Measurements from ENCODE around the gene PPP4R4. TPM values are rescaled to one million over a fixed set of nuclear protein-coding genes. Genes with fewer than 3 reads are reported as not detected.

Gene PPP4R4
- polyA plus RNA-seq, 3 donors, result 0.08 TPM; not detected in 2

DNA sequence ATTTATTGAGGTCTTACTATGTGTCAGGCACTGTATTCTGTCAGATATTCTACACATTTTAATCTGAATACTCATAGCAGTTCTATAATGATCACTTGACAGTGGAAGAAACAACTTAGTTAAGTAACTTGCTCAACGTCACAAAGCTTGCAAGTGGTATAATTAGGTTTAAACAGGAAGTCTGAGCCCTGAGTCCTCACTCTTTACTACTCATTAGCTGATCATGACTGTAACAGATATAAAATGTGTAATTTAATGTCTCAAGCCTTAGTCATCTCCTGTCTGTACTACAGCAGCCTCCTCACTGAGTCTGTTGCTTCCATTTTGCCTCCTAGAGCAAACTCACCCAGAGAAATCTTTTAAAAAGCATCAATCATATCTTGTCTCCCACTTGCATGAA, 38.9 kb downstream of the PPP4R4 start:
- Mint-ChIP-seq H3K36me3 (peaks cover 0 to 2% of the 10 kb centered on the region in 2 donors), H3K4me1 (peaks cover 10% of the 10 kb centered on the region), H3K4me3 (no peak overlapping the region), H3K27me3 (ENCODE audit: low read depth in 3 of 3) (peaks cover 0 to 4% (median 2%) of the 10 kb centered on the region in 3 donors), H3K9me3 (peaks cover 0 to 9% (median 5%) of the 10 kb centered on the region in 7 donors), H3K27ac (no peak overlapping the region)
- Histone ChIP-seq H3K4me1 (ENCODE audit: control insufficient read depth in 1 of 2, insufficient read depth in 2 of 2, low read length in 2 of 2) (no peaks in the 10 kb centered on the region), H3K9ac (ENCODE audit: insufficient read depth, low read length, poor library complexity, severe bottlenecking) (no peak overlapping the region), H2AFZ (ENCODE audit: insufficient read depth, low read depth, low read length, poor library complexity, severe bottlenecking) (no peak overlapping the region), H3K36me3 (replicated peaks in 1 of 2; ENCODE audit: control insufficient read depth in 1 of 2, insufficient read depth in 2 of 2, low read length in 2 of 2) (no peaks in the 10 kb centered on the region), H4K20me1 (ENCODE audit: insufficient read depth, low read length) (no peaks in the 10 kb centered on the region), H3K79me2 (ENCODE audit: insufficient read depth, low read length) (no peaks in the 10 kb centered on the region), H3K4me2 (replicated peaks; ENCODE audit: extremely low read depth, low read length, poor library complexity, severe bottlenecking) (no peak overlapping the region), H3K9me3 (replicated peaks in 1 of 2; ENCODE audit: control insufficient read depth in 1 of 2, insufficient read depth in 1 of 2, low read length in 2 of 2) (no peaks in the 10 kb centered on the region), H3K27me3 (ENCODE audit: control insufficient read depth in 2 of 2, insufficient read depth in 2 of 2, low read length in 2 of 2) (no peaks in the 10 kb centered on the region), H3K4me3 (replicated peaks in 1 of 3; ENCODE audit: low read depth in 2 of 3, low read length in 3 of 3) (no peak overlapping the region), H3K27ac (ENCODE audit: low read depth in 1 of 2, low read length in 2 of 2) (no peak overlapping the region)
- TF ChIP-seq, protein P1, sequence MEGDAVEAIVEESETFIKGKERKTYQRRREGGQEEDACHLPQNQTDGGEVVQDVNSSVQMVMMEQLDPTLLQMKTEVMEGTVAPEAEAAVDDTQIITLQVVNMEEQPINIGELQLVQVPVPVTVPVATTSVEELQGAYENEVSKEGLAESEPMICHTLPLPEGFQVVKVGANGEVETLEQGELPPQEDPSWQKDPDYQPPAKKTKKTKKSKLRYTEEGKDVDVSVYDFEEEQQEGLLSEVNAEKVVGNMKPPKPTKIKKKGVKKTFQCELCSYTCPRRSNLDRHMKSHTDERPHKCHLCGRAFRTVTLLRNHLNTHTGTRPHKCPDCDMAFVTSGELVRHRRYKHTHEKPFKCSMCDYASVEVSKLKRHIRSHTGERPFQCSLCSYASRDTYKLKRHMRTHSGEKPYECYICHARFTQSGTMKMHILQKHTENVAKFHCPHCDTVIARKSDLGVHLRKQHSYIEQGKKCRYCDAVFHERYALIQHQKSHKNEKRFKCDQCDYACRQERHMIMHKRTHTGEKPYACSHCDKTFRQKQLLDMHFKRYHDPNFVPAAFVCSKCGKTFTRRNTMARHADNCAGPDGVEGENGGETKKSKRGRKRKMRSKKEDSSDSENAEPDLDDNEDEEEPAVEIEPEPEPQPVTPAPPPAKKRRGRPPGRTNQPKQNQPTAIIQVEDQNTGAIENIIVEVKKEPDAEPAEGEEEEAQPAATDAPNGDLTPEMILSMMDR (IDR thresholded peaks at IDR 0.05), result no peak
- WGBS (ENCODE audit: insufficient coverage), result no CpG with 5 or more reads among the region's 1 CpG
- peak in 2 of 3 donors; percentile 1 to 25 for DNase-seq
- intact Hi-C loops (cut with micrococcal nuclease), result no loop called here

GRCh38 chr14:94213741-94214140, 39.6 kb downstream of the PPP4R4 start:
- no peaks in the 10 kb centered on the region for H3K27me3 ChIP-seq (ENCODE audit: control insufficient read depth in 2 of 2, insufficient read depth in 2 of 2, low read length in 2 of 2)
- no peak overlapping the region for H3K27ac ChIP-seq (ENCODE audit: low read depth in 1 of 2, low read length in 2 of 2)
- no peaks in the 10 kb centered on the region for H3K36me3 ChIP-seq (replicated peaks in 1 of 2; ENCODE audit: control insufficient read depth in 1 of 2, insufficient read depth in 2 of 2, low read length in 2 of 2)
- H3K79me2 ChIP-seq (ENCODE audit: insufficient read depth, low read length), result no peaks in the 10 kb centered on the region
- peaks cover 0 to 2% of the 10 kb centered on the region in 2 donors for H3K36me3 Mint-ChIP-seq
- DNase-seq, result no peak
- no peak overlapping the region for H3K4me2 ChIP-seq (replicated peaks; ENCODE audit: extremely low read depth, low read length, poor library complexity, severe bottlenecking)
- TF ChIP-seq, protein P1 (IDR thresholded peaks at IDR 0.05), result no peak
- H3K27ac Mint-ChIP-seq, result no peak overlapping the region
- peaks cover 2 to 11% (median 6%) of the 10 kb centered on the region in 7 donors for H3K9me3 Mint-ChIP-seq
- peaks cover 0 to 8% (median 2%) of the 10 kb centered on the region in 3 donors for H3K27me3 Mint-ChIP-seq (ENCODE audit: low read depth in 3 of 3)
- no peaks in the 10 kb centered on the region for H4K20me1 ChIP-seq (ENCODE audit: insufficient read depth, low read length)
- H3K4me1 ChIP-seq (ENCODE audit: control insufficient read depth in 1 of 2, insufficient read depth in 2 of 2, low read length in 2 of 2), result no peaks in the 10 kb centered on the region
- H2AFZ ChIP-seq (ENCODE audit: insufficient read depth, low read depth, low read length, poor library complexity, severe bottlenecking), result no peak overlapping the region
- intact Hi-C loops (cut with micrococcal nuclease), result no loop called here
- WGBS (ENCODE audit: insufficient coverage), result 0% methylated on average over 1 of the region's 2 CpGs
- no peak overlapping the region for H3K4me3 ChIP-seq (replicated peaks in 1 of 3; ENCODE audit: low read depth in 2 of 3, low read length in 3 of 3)
- H3K9ac ChIP-seq (ENCODE audit: insufficient read depth, low read length, poor library complexity, severe bottlenecking), result no peak overlapping the region
- no peak overlapping the region for H3K4me3 Mint-ChIP-seq
- H3K9me3 ChIP-seq (replicated peaks in 1 of 2; ENCODE audit: control insufficient read depth in 1 of 2, insufficient read depth in 1 of 2, low read length in 2 of 2), result no peaks in the 10 kb centered on the region
- peaks cover 15% of the 10 kb centered on the region for H3K4me1 Mint-ChIP-seq

Data from CD14-positive monocyte (primary cell).